HCEC 1CT (cell line): ENCODE data around the gene TRAPPC12.
A peak's percentile ranks its signal among the peaks of the same experiment; 100 is the strongest.

ENCODE experiments used
- DNase-seq: peaks from one replicate; pipeline ENCODE4 v3.0.0-alpha.2; 2017

The TRAPPC12 gene

GRCh38 chr2:3409627-3410170, 30.2 kb downstream of the TRAPPC12 start:
- no peak for DNase-seq

- no peak for DNase-seq
Observed at GRCh38 chr2:3411103-3411502, 31.6 kb downstream of the TRAPPC12 start.

GRCh38 chr2:3413697-3414096, 34.2 kb downstream of the TRAPPC12 start:
- DNase-seq = no peak

GRCh38 chr2:3414133-3414860, 34.8 kb downstream of the TRAPPC12 start:
- no peak for DNase-seq

GRCh38 chr2:3418766-3419404, 39.4 kb downstream of the TRAPPC12 start:
- no peak for DNase-seq

- DNase-seq = no peak
Observed at GRCh38 chr2:3420076-3420768, 40.7 kb downstream of the TRAPPC12 start.

- DNase-seq = no peak
Observed at GRCh38 chr2:3420769-3421397, 41.4 kb downstream of the TRAPPC12 start.

GRCh38 chr2:3421580-3421979, 42.1 kb downstream of the TRAPPC12 start:
- no peak for DNase-seq

GRCh38 chr2:3422161-3422779, 42.8 kb downstream of the TRAPPC12 start:
- DNase-seq = no peak

- DNase-seq = peak; percentile 22
Observed at GRCh38 chr2:3423492-3424170, 44.1 kb downstream of the TRAPPC12 start.

GRCh38 chr2:3424171-3424795, 44.8 kb downstream of the TRAPPC12 start:
- no peak for DNase-seq

- no peak for DNase-seq
Observed at GRCh38 chr2:3426615-3427014, 47.1 kb downstream of the TRAPPC12 start.

- no peak for DNase-seq
Observed at GRCh38 chr2:3427272-3427671, 47.8 kb downstream of the TRAPPC12 start.

- DNase-seq = no peak
Observed at GRCh38 chr2:3428577-3428976, 49.1 kb downstream of the TRAPPC12 start.

GRCh38 chr2:3429066-3429610, 49.6 kb downstream of the TRAPPC12 start:
- DNase-seq = no peak

GRCh38 chr2:3430172-3430571, 50.7 kb downstream of the TRAPPC12 start:
- no peak for DNase-seq

GRCh38 chr2:3430740-3431490, 51.4 kb downstream of the TRAPPC12 start:
- no peak for DNase-seq

- DNase-seq = peak; percentile 1
Observed at GRCh38 chr2:3432067-3432466, 52.6 kb downstream of the TRAPPC12 start.

- no peak for DNase-seq
Observed at GRCh38 chr2:3432693-3433338, 53.3 kb downstream of the TRAPPC12 start.

- no peak for DNase-seq
Observed at GRCh38 chr2:3433339-3433699, 53.8 kb downstream of the TRAPPC12 start.
